HepG2 (cell line): ENCODE measurements around the gene PCDHA13. TPM values are rescaled to one million over a fixed set of nuclear protein-coding genes. Genes with fewer than 3 reads are reported as not detected.

Experiments used
- ATAC-seq: fragments of 200-7000 bp; cut with Tn5 transposase; 3 replicates; pipeline ENCODE4 v1.9.1; 2020; ENCODE audit warnings: mild to moderate bottlenecking, moderate library complexity
- Bru-seq: library from RNA; stranded (reverse); fragments of 400-500 nt; gene quantifications from one replicate; lab custom pipeline; 2021; lab: Mats Ljungman, UMichigan
- BruChase-seq, 2 experiments: library from RNA; stranded (reverse); fragments of 400-500 nt; gene quantifications; one replicate each; lab custom pipeline; 2021; lab: Mats Ljungman, UMichigan
- BruUV-seq: library from RNA; stranded (reverse); fragments of 400-500 nt; replicated peaks from 2 replicates; lab custom pipeline; 2021; lab: Mats Ljungman, UMichigan
- CTCF ChIA-PET: fragments of 300-600 bp; formaldehyde crosslinking; extraction: SDS; loops from one replicate; lab custom pipeline; 2021; ENCODE audit warnings: low total read pairs, inconsistent platforms, low intra/inter-chr PET ratio; lab: Yijun Ruan, JAX
- POLR2A ChIA-PET: fragments of 350-600 bp; sonication (Branson Sonifier 250); formaldehyde crosslinking; loops from one replicate; lab custom pipeline; 2020; ENCODE audit warnings: antibody characterized with exemption, inconsistent platforms; lab: Yijun Ruan, JAX
- DNase-seq: peaks from one replicate; pipeline ENCODE4 v3.0.0-alpha.2; 2015; ENCODE audit warnings: low spot score
- FAIRE-seq: peaks from 3 replicates; lab custom pipeline; 2011; peaks lifted over from hg19 to GRCh38; lab: Jason Lieb, UNC
- H2AFZ ChIP-seq: one replicate; pipeline ENCODE4 v1.6.1; 2011; ENCODE audit warnings: low read length, inconsistent platforms
- H3K27ac ChIP-seq: fragments of 300-600 bp; 3 replicates; pipeline ENCODE4 v1.8.0; 2011; ENCODE audit warnings: mixed run types, mild to moderate bottlenecking, mixed read lengths, low read length, inconsistent platforms; ENCODE audit not compliant: insufficient read depth; ENCODE audit errors: extremely low read length
- H3K27me3 ChIP-seq, 2 experiments: fragments of 200-600 bp in 1 of 2; 2 replicates in 1 of 2; 3 replicates in 1 of 2; pipeline versions ENCODE4 v1.6.0 to v1.8.0; 2011; ENCODE audit warnings: low read length in 2 of 2, mild to moderate bottlenecking in 2 of 2, moderate library complexity in 2 of 2, inconsistent platforms in 1 of 2; ENCODE audit not compliant: insufficient read depth in 2 of 2, control insufficient read depth in 1 of 2
- H3K36me3 ChIP-seq, 2 experiments: fragments of 200-600 bp in 1 of 2; replicated peaks in 1 of 2; 2 replicates in 1 of 2; 3 replicates in 1 of 2; pipeline versions ENCODE4 v1.5.1 to v1.8.0; 2011; ENCODE audit warnings: low read length in 2 of 2, inconsistent platforms in 1 of 2; ENCODE audit not compliant: insufficient read depth in 2 of 2, control insufficient read depth in 1 of 2
- H3K4me1 ChIP-seq: 2 replicates; pipeline ENCODE4 v1.5.1; 2012; ENCODE audit warnings: low read length, inconsistent platforms; ENCODE audit not compliant: insufficient read depth
- H3K4me2 ChIP-seq: 2 replicates; pipeline ENCODE4 v1.6.0; 2011; ENCODE audit warnings: low read depth, low read length, inconsistent platforms
- H3K4me3 ChIP-seq, 3 experiments: fragments of 200-600 bp in 1 of 3; sonication (generic), shearing (Covaris generic) in 1 of 3; replicated peaks in 1 of 3; 2 replicates each; pipeline ENCODE4 v1.5.1; 2011 to 2016; ENCODE audit warnings: low read length in 3 of 3, inconsistent platforms in 2 of 3, low read depth in 2 of 3, mild to moderate bottlenecking in 2 of 3, control low read depth in 1 of 3, mixed read lengths in 1 of 3; ENCODE audit not compliant: insufficient read depth in 1 of 3
- H3K79me2 ChIP-seq: one replicate; pipeline ENCODE4 v1.6.1; 2011; ENCODE audit warnings: low read length, inconsistent platforms; ENCODE audit not compliant: insufficient read depth
- H3K9ac ChIP-seq: 2 replicates; pipeline ENCODE4 v1.6.0; 2011; ENCODE audit warnings: mild to moderate bottlenecking, low read depth, low read length, inconsistent platforms; ENCODE audit not compliant: insufficient read depth
- H3K9me3 ChIP-seq: 2 replicates; pipeline ENCODE4 v1.5.1; 2012; ENCODE audit warnings: mild to moderate bottlenecking, low read length
- H4K20me1 ChIP-seq: 2 replicates; pipeline ENCODE4 v1.6.0; 2011; ENCODE audit warnings: inconsistent platforms, mild to moderate bottlenecking, low read length, moderate library complexity; ENCODE audit not compliant: insufficient read depth
- RXRA ChIP-seq: sonication (generic); formaldehyde crosslinking; IDR thresholded peaks from 2 replicates; pipeline ENCODE4 v1.5.1; 2020; ENCODE audit warnings: missing genetic modification reagents
- STAG1 ChIP-seq: sonication (generic); formaldehyde crosslinking; IDR thresholded peaks from 2 replicates; pipeline ENCODE4 v1.4.0; 2020; ENCODE audit warnings: missing genetic modification reagents
- ZNF235 ChIP-seq: sonication (generic); formaldehyde crosslinking; IDR thresholded peaks from 2 replicates; pipeline ENCODE4 v1.8.1; 2023; ENCODE audit warnings: mild to moderate bottlenecking, missing genetic modification reagents, borderline replicate concordance
- ZNF747 ChIP-seq: sonication (generic); formaldehyde crosslinking; IDR thresholded peaks from 2 replicates; pipeline ENCODE4 v1.8.1; 2023; ENCODE audit warnings: missing genetic modification reagents, mild to moderate bottlenecking, borderline replicate concordance
- WGBS: methylation state at CpG from one replicate; pipeline ENCODE4 v1.1.6; 2017; ENCODE audit warnings: low lambda C conversion rate; 5-methylcytosine and 5-hydroxymethylcytosine counted together
- in situ Hi-C: cut with HindIII; loops from 2 replicates; pipeline ENCODE4 v1.10.0; 2017; ENCODE audit warnings: low pct_unique_long_range_greater_than_20kb; ENCODE audit not compliant: extremely low pct_ligation_motif_present
- intact Hi-C: fragments of 100-400 bp; cut with micrococcal nuclease; formaldehyde crosslinking; loops from one replicate; pipeline ENCODE4 v1.10.0; 2022; ENCODE audit not compliant: unreplicated experiment
- long read RNA-seq, 2 experiments: library from RNA in 1 of 2; library from polyadenylated mRNA in 1 of 2; stranded (forward) in 1 of 2; unstranded in 1 of 2; transcript quantifications; one replicate each; pipeline ENCODE4 v2.0.0, GENCODE V29; 2019 to 2022
- polyA minus RNA-seq, 3 experiments: library from RNA; depleted of rRNA, polyadenylated mRNA; stranded (reverse); fragments of >200 nt; gene quantifications; 2 replicates each; pipeline ENCODE4 v1.2.3, GENCODE V29; 2011; ENCODE audit warnings: low replicate concordance in 1 of 3
- polyA plus RNA-seq, 8 experiments: library from polyadenylated mRNA; depleted of rRNA in 3 of 8; stranded (reverse) in 7 of 8; unstranded in 1 of 8; fragments of >200 nt; fragmentation: Illumina TruSeq in 4 of 8; extraction: Trizol in 4 of 8; gene quantifications; 2 replicates each; pipeline versions ENCODE4 v1.2.1 to v1.2.3, GENCODE V29; 2011 to 2016; ENCODE audit warnings: low read depth in 4 of 8, missing spikeins in 1 of 8, mixed read lengths in 1 of 8; ENCODE audit not compliant: insufficient read depth in 1 of 8
- total RNA-seq, 5 experiments: library from RNA; depleted of rRNA; stranded (reverse); fragments of >200 nt; fragmentation: Illumina TruSeq; extraction: Trizol; gene quantifications; 2 replicates each; pipeline ENCODE4 v1.2.3, GENCODE V29; 2016; ENCODE audit warnings: low read depth in 1 of 5
- TF ChIP-seq, protein P1 (sequence below): sonication (generic); formaldehyde crosslinking; IDR thresholded peaks from 2 replicates; pipeline ENCODE4 v1.5.0; 2020; ENCODE audit warnings: mild to moderate bottlenecking, missing genetic modification reagents, moderate library complexity

Gene PCDHA13, protein sequence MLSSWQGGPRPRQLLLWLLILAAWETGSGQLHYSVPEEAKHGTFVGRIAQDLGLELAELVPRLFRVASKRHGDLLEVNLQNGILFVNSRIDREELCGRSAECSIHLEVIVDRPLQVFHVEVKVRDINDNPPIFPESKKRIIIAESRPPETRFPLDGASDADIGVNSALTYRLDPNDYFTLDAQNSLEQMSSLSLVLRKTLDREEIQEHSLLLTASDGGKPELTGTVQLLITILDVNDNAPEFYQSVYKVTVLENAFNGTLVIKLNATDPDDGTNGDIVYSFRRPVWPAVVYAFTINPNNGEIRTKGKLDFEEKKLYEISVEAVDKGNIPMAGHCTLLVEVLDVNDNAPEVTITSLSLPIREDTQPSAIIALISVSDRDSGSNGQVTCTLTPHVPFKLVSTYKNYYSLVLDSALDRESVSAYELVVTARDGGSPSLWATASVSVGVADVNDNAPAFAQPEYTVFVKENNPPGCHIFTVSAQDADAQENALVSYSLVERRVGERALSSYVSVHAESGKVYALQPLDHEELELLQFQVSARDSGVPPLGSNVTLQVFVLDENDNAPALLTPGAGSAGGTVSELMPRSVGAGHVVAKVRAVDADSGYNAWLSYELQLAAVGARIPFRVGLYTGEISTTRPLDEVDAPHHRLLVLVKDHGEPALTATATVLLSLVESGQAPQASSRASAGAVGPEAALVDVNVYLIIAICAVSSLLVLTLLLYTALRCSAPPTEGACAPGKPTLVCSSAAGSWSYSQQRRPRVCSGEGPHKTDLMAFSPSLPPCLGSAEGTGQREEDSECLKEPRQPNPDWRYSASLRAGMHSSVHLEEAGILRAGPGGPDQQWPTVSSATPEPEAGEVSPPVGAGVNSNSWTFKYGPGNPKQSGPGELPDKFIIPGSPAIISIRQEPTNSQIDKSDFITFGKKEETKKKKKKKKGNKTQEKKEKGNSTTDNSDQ
- total RNA-seq (2016; rRNA removed; fragmentation: Illumina TruSeq; extraction: Trizol) (0.04 TPM in 1 of 2 replicates, not detected in the other), polyA plus RNA-seq (2011; rRNA removed) (0.03 TPM in 1 of 2 replicates, not detected in the other), polyA minus RNA-seq (2011; rRNA and poly(A)+ RNA removed; ENCODE audit: low replicate concordance) (0.05 and 0.06 TPM in 2 replicates), Bru-seq, nascent RNA (percentile 21 among the genes with signal in this experiment), BruChase-seq, experiment 1, labeled RNA remaining after a 6-hour chase (not detected), BruChase-seq, experiment 2, labeled RNA remaining after a 2-hour chase (not detected)
- total RNA-seq (2016; cell fraction: cytosol; rRNA removed; fragmentation: Illumina TruSeq; extraction: Trizol; ENCODE audit: low read depth), result not detected in 2 replicates
- not detected in 2 replicates for total RNA-seq (2016; cell fraction: insoluble cytoplasmic fraction; rRNA removed; fragmentation: Illumina TruSeq; extraction: Trizol)
- total RNA-seq (2016; cell fraction: membrane; rRNA removed; fragmentation: Illumina TruSeq; extraction: Trizol), result not detected in 2 replicates
- 0.16 and 0.44 TPM in 2 replicates for total RNA-seq (2016; cell fraction: nucleus; rRNA removed; fragmentation: Illumina TruSeq; extraction: Trizol)
- polyA plus RNA-seq (2011; cell fraction: cytosol; rRNA removed), result not detected in 2 replicates
- polyA plus RNA-seq (2011; cell fraction: nucleus; rRNA removed), result 0.05 TPM in 1 of 2 replicates, not detected in the other
- not detected in 2 replicates for polyA plus RNA-seq (2012)
- not detected in 2 replicates for polyA plus RNA-seq (2016; cell fraction: cytosol; fragmentation: Illumina TruSeq; extraction: Trizol; ENCODE audit: low read depth)
- not detected in 2 replicates for polyA plus RNA-seq (2016; cell fraction: insoluble cytoplasmic fraction; fragmentation: Illumina TruSeq; extraction: Trizol; ENCODE audit: low read depth)
- polyA plus RNA-seq (2016; cell fraction: membrane; fragmentation: Illumina TruSeq; extraction: Trizol; ENCODE audit: low read depth), result 0.03 TPM in 1 of 2 replicates, not detected in the other
- polyA plus RNA-seq (2016; cell fraction: nucleus; fragmentation: Illumina TruSeq; extraction: Trizol; ENCODE audit: insufficient read depth, low read depth), result not detected in 2 replicates
- polyA minus RNA-seq (2011; cell fraction: cytosol; rRNA and poly(A)+ RNA removed), result not detected in 2 replicates
- polyA minus RNA-seq (2011; cell fraction: nucleus; rRNA and poly(A)+ RNA removed), result 0.26 TPM in 1 of 2 replicates, not detected in the other
- long read RNA-seq, experiment 1, result 0 reads
- long read RNA-seq, experiment 2, partial matches to known transcripts, result 0 of 1 reads
- long read RNA-seq, experiment 2, other reads (novel, unspliced or antisense), result 1 of 1 reads

DNA sequence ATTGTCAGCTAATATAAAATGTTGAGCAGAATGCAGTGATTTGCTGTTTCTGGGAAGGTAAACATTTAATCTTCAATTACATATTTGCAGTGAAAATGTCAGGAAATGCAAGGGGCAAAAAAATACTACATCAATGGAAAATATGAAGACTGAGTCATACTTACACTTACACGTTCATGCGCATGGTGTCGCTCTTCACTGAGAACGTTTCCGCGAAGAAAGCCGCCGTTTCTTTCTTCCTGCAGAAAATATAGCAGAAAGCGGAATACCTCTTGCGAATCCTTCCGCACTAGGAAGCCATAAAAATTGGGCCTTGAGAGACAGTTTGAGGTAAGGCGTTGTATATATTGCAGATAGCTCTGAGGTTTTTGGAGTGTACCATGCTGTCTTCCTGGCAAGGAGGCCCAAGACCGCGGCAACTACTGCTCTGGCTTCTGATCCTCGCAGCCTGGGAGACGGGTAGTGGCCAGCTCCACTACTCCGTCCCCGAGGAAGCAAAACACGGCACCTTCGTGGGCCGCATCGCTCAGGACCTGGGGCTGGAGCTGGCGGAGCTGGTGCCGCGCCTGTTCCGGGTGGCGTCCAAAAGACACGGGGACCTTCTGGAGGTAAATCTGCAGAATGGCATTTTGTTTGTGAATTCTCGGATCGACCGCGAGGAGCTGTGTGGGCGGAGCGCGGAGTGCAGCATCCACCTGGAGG is at the start of gene PCDHA13:
Gene PCDHA13 (plus strand): TSS at position 236 of the 702 bp plus-strand sequence. CDS start 145 bp downstream, at position 381.
- no peaks in the 10 kb centered on the region for H3K4me1 ChIP-seq
- no peak for ATAC-seq
- ChIA-PET CTCF (interaction anchor here (1.1 to 1.5 kb wide), 3 partner anchors 158 to 159 kb away, joined by 3 to 6 read pairs (median 3); no protein-coding TSS in a partner anchor), POLR2A (no interaction called here)
- H3K27ac ChIP-seq, result no peak within 1 kb of the TSS
- no peak within 1 kb of the TSS for H3K9ac ChIP-seq
- intact Hi-C loops, result loop anchor here (1.0 kb wide), 1 partner anchor 159 kb away; no protein-coding TSS in a partner anchor
- H4K20me1 ChIP-seq, result no peaks in the 10 kb centered on the region
- WGBS, result 74% methylated on average over 29 of the region's 35 CpGs
- H3K4me2 ChIP-seq, result no peak within 1 kb of the TSS
- in situ Hi-C loops, result no loop called here
- no peak within 1 kb of the TSS for H2AFZ ChIP-seq
- H3K27me3 ChIP-seq, result no peaks in the 10 kb centered on the region
- no peaks in the 10 kb centered on the region for H3K79me2 ChIP-seq
- H3K9me3 ChIP-seq, result no peaks in the 10 kb centered on the region
- TF ChIP-seq STAG1 (peak; percentile 39; the same call in 1 of the 2 replicates), ZNF235 (CRISPR knock-in tag) (no peak), RXRA (CRISPR knock-in tag) (no peak), ZNF747 (CRISPR knock-in tag) (no peak)
- TF ChIP-seq, protein P1, sequence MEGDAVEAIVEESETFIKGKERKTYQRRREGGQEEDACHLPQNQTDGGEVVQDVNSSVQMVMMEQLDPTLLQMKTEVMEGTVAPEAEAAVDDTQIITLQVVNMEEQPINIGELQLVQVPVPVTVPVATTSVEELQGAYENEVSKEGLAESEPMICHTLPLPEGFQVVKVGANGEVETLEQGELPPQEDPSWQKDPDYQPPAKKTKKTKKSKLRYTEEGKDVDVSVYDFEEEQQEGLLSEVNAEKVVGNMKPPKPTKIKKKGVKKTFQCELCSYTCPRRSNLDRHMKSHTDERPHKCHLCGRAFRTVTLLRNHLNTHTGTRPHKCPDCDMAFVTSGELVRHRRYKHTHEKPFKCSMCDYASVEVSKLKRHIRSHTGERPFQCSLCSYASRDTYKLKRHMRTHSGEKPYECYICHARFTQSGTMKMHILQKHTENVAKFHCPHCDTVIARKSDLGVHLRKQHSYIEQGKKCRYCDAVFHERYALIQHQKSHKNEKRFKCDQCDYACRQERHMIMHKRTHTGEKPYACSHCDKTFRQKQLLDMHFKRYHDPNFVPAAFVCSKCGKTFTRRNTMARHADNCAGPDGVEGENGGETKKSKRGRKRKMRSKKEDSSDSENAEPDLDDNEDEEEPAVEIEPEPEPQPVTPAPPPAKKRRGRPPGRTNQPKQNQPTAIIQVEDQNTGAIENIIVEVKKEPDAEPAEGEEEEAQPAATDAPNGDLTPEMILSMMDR (CRISPR knock-in tag), result peak; percentile 40
- no peak for DNase-seq
- FAIRE-seq, result no peak
- H3K4me3 ChIP-seq, result no peak within 1 kb of the TSS
- BruUV-seq, result no TSS peak
- no peaks in the 10 kb centered on the region for H3K36me3 ChIP-seq
